Activated naive CD4-positive, alpha-beta T cell treated with anti-CD3 and anti-CD28 coated beads, Interleukin-2, amount 50 U/mL, for 72 hours (primary cell): ENCODE data around the gene DNASE1L3. TPM values are rescaled to one million over a fixed set of nuclear protein-coding genes. Genes with fewer than 3 reads are reported as not detected.

ENCODE experiments used
- ATAC-seq, 2 donors: fragments of 150-1000 bp; cut with Tn5 transposase; 2 replicates each; pipeline ENCODE4 v1.10.0; 2021; ENCODE audit warnings: mild to moderate bottlenecking in 2 of 2, moderate library complexity in 2 of 2
- DNase-seq, 2 donors: peaks; one replicate each; pipeline ENCODE4 v3.0.0; 2021 to 2022; ENCODE audit warnings: low spot score in 2 of 2
- H3K27ac Mint-ChIP-seq, 2 donors: one replicate each; pipeline ENCODE4 v1.8.0; 2022; ENCODE audit warnings: mild to moderate bottlenecking in 2 of 2, mixed read lengths in 2 of 2
- H3K36me3 Mint-ChIP-seq, 2 donors: one replicate each; pipeline ENCODE4 v1.8.0; 2022; ENCODE audit warnings: mixed read lengths in 2 of 2
- H3K9me3 Mint-ChIP-seq, 2 donors: one replicate each; pipeline ENCODE4 v1.8.0; 2022; ENCODE audit warnings: mixed read lengths in 2 of 2
- total RNA-seq, 2 donors: library from RNA; stranded (reverse); gene quantifications; one replicate each; pipeline ENCODE4 v1.2.3, GENCODE V29; 2022

DNASE1L3 gene
- total RNA-seq, 2 donors from 2014 or later: not detected

GRCh38 chr3:58161435-58162398 lies 49.1 kb downstream of the DNASE1L3 start:
- DNase-seq (no peak), ATAC-seq (no peak)
- Mint-ChIP-seq H3K36me3 (no peaks in the 10 kb centered on the region), H3K27ac (peak overlapping the region; percentile 72 to 78), H3K9me3 (no peaks in the 10 kb centered on the region)

DNA sequence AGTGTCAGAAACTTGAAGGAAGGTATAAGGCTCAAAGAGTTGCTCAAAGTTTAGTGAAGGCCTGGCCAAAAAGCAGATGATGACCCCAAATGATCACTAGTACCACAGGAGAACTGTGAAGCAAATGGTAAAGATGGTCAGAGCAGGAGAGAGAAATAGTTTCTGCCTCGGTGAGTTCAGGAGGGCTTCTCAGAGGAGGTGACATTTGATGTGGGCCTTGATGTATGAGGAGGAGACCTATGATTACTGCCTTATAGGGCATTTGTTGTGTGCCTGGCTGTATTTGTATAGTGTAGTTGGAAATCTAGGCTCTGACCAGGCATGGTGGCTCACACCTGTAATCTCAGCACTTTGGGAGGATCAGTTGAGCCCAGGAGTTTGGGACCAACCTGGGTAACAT lies 50.4 kb downstream of the DNASE1L3 start:
- ATAC-seq (no peak), DNase-seq (no peak)
- Mint-ChIP-seq H3K36me3 (no peaks in the 10 kb centered on the region), H3K9me3 (no peaks in the 10 kb centered on the region), H3K27ac (peak overlapping the region; percentile 23 to 78)

DNA sequence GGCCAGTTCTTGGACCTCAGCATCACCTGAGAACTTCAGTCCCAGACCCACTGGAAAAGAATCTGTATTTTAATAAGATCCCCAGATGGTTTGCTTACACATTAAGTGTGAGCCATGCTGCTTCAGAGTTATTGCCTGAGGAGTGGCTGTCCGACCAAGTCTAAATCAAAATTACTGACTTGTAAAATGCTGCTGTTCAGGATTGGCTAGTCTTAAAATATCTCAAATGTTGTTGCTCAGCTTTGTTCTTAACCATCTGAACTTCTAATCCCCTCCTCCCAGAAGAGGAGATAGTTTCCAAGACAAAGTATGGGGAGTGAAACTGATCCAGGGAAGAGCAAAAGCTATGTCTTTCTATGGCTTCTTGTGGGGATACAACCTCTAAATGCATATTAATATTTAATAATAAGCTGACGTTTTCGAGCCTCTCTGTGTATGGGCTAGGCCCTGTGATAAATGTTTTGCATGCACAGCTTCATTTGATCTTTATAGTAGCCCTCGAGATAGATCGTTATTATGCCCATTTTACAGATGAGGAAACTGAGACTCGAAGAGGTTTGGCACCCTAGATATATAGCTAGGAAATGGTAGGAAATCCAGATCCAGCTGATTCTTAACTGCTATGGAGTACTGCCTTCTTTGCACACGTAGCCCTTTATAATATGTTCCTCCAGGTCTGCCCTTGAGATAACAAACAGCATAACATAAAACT lies 52.2 kb downstream of the DNASE1L3 start:
- no peaks in the 10 kb centered on the region for H3K36me3 Mint-ChIP-seq
- no peaks in the 10 kb centered on the region for H3K9me3 Mint-ChIP-seq
- DNase-seq: no peak
- ATAC-seq: no peak
- H3K27ac Mint-ChIP-seq: no peak overlapping the region

DNA sequence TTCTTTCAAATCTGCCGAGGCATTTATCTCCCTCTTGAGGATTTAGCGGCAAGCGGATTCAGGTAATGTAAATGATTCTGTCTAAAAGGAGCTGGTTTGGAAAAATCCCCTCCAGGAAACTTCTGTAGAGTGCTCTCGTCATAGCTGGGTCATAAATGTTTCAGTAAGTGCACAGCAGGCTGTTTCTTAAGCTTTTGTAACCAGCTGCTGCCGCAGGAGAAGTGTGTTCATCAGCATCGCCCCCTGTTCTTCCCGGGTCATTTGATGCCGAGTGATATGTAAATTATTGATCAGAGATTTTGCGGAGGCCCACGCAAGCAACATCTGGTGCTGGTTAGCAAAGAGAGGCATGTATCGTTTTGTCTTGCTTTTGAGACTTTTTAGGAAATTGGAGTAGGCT lies 53.1 kb downstream of the DNASE1L3 start:
- Mint-ChIP-seq H3K27ac (no peak overlapping the region), H3K9me3 (no peaks in the 10 kb centered on the region), H3K36me3 (no peaks in the 10 kb centered on the region)
- DNase-seq (no peak), ATAC-seq (no peak)

- DNase-seq (no peak), ATAC-seq (no peak)
- Mint-ChIP-seq H3K36me3 (no peaks in the 10 kb centered on the region), H3K27ac (no peak overlapping the region), H3K9me3 (no peaks in the 10 kb centered on the region)
Observed at GRCh38 chr3:58155838-58156237, 54.9 kb downstream of the DNASE1L3 start.

DNA sequence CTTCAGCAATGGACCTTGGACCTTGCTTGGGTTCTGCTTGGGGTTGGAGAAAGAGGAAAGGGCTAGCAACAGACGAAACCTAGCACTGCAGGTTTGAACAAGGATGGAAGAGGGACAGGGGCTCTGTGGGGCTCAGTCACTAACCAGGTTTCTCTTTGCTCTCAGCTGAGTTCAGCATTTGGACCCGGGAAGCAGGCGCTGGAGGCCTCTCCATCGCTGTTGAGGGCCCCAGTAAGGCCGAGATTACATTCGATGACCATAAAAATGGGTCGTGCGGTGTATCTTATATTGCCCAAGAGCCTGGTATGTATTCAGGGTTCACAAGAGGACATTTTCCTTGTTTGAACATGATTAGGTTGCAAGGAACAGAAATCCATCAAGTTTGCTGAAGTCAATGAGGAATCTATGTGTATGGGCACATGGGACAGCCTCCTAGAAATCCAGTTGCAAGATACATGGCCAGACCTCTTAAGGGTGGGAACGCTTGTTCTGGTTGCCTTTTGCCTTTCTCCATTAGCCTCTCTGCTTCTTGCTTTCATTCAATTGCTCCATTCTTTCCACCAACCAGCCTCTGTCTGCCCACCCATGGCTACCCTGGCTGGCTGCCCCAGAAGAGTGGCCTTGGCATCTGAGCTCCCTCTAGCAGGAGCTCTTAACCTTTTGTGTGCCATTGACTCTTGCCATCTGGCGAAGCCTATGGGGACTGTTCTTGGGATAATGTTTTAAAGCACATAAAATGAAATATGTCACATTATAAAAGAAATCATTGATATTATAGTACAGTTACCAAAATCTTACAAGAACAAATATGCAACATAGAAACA lies 55.9 kb downstream of the DNASE1L3 start:
- no peak for DNase-seq
- no peaks in the 10 kb centered on the region for H3K36me3 Mint-ChIP-seq
- H3K9me3 Mint-ChIP-seq: no peaks in the 10 kb centered on the region
- peak overlapping the region in 1 of 2 donors; percentile 69 for H3K27ac Mint-ChIP-seq
- ATAC-seq: no peak

- Mint-ChIP-seq H3K27ac (no peak overlapping the region), H3K36me3 (no peaks in the 10 kb centered on the region), H3K9me3 (no peaks in the 10 kb centered on the region)
- DNase-seq (no peak), ATAC-seq (no peak)
Observed at GRCh38 chr3:58153371-58153770, 57.4 kb downstream of the DNASE1L3 start.

DNA sequence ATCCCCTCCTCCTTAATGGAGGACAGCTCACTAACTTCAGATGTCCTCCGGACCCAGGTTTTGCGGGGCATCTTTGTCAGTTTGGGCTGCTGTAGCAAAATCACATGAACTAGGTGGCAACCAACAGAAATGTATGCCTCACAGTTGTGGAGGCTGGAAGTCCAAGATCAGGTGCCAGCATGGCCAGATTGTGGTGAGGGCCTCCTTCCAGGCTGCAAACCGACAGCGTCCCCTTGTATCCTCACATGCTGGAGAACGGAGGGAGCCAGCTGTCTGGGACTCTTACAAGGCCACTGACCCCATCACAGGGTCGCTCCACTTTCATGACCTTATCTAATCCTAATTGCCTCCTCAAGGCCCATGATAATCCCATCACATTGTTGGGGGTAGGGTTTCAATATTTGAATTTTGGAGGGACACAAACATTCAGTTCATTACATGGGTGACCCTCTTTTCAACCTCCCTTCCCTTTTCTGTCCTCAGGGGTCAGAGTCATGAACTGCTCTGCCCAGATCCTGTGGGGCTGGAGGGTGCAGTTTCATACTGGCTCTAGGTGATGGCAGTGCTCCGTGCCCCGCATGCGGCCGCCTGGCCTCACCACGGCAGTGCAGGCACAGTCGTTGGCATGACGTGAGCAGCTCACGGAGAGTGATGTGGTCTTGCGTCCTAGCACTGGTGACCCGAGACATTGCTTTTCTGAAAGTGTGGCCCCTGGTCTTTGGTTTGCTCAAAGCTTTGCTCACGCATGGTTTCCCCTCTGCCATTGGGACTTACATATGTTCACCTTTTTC lies 58.4 kb downstream of the DNASE1L3 start:
- H3K9me3 Mint-ChIP-seq: no peaks in the 10 kb centered on the region
- H3K27ac Mint-ChIP-seq: no peak overlapping the region
- H3K36me3 Mint-ChIP-seq: no peaks in the 10 kb centered on the region
- ATAC-seq (no peak), DNase-seq (no peak)

DNA sequence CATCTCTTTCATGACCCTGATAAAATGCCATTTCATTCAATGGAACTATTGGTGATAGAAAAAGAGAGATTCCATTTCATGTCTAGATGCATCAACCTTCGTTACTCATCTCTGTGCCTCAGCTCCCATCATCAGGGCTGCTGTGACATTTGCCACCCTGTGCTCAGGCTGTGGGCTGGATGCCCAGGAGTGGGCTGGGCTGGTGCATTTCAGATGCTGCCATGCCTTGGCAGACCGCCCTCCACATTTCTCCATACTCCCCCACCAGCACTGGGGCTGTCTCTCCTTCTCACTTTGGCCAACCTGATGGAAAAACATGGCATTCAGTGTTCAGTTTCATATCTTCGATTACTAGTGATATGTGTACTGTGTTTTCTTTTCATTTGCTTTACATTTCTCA lies 59.1 kb downstream of the DNASE1L3 start:
- Mint-ChIP-seq H3K36me3 (no peaks in the 10 kb centered on the region), H3K9me3 (no peaks in the 10 kb centered on the region), H3K27ac (no peak overlapping the region)
- DNase-seq (no peak), ATAC-seq (no peak)

DNA sequence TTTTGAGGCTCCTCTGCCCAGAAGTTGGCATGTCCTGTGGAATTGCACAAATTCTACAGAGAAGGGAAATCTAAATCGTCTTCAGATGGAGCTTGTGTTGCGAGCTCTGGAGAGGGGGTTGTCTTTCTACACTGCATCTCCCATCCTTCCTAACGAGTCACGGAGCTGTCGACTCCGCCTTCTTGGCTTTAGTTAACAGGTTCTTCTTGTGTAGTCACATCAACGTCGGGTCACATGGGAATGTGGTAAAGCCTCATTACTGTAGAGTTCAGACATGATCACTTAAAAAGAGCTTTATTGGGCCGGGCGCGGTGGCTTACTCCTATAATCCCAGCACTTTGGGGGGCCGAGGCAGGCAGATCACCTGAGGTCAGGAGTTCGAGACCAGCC lies 60.0 kb downstream of the DNASE1L3 start:
- ATAC-seq (no peak), DNase-seq (no peak)
- no peaks in the 10 kb centered on the region for H3K36me3 Mint-ChIP-seq
- no peaks in the 10 kb centered on the region for H3K9me3 Mint-ChIP-seq
- H3K27ac Mint-ChIP-seq: no peak overlapping the region

- Mint-ChIP-seq H3K9me3 (no peaks in the 10 kb centered on the region), H3K27ac (no peak overlapping the region), H3K36me3 (no peaks in the 10 kb centered on the region)
- ATAC-seq: no peak
- no peak for DNase-seq
Observed at GRCh38 chr3:58150130-58150809, 60.5 kb downstream of the DNASE1L3 start.

GRCh38 chr3:58148049-58148448 lies 62.7 kb downstream of the DNASE1L3 start:
- no peak for ATAC-seq

GRCh38 chr3:58144478-58145325 lies 66.1 kb downstream of the DNASE1L3 start:
- Mint-ChIP-seq H3K27ac (no peak overlapping the region), H3K9me3 (no peaks in the 10 kb centered on the region), H3K36me3 (no peaks in the 10 kb centered on the region)
- DNase-seq (no peak), ATAC-seq (no peak)

More at GRCh38 chr3:58148049-58148448, 62.7 kb downstream of the DNASE1L3 start:
- no peaks in the 10 kb centered on the region for H3K36me3 Mint-ChIP-seq
- no peaks in the 10 kb centered on the region for H3K9me3 Mint-ChIP-seq
- no peak for DNase-seq
- H3K27ac Mint-ChIP-seq: no peak overlapping the region

DNA sequence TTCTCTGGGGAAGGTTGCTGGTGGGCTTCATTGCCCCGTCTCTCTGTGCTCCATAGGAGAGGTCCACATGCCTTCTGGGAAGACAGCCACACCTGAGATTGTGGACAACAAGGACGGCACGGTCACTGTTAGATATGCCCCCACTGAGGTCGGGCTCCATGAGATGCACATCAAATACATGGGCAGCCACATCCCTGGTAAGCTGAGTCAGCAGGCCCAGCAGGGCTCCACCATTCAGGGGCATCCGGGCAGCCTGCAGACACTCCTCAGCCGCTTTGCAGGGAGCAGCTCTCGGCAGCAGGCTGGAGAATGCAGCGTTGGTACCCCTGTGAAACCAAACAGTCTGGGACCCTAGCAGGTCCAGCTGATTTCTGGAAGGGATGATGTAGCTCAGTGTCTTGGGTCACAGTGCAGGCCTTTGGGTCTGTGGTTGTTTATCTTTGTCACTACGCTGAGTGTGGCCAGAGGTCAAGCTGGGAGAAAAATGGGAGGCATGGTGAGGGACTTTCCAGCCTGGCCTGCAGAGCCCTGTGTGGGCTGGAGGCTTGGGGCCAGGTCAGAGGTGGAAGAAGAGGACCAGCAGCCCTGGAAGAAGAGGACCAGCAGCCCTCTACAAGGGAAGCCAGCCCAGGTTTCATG lies 67.2 kb downstream of the DNASE1L3 start:
- no peak for ATAC-seq
- no peaks in the 10 kb centered on the region for H3K9me3 Mint-ChIP-seq
- H3K27ac Mint-ChIP-seq: peak overlapping the region in 1 of 2 donors; percentile 65
- no peak for DNase-seq
- H3K36me3 Mint-ChIP-seq: no peaks in the 10 kb centered on the region
